GM20431 (cell line): Measurements from ENCODE around the gene ATP13A3.

Source experiments
- in situ Hi-C: fragments of 300-500 bp; cut with MseI, MboI; formaldehyde crosslinking; loops from one replicate; pipeline ENCODE4 v1.15.0; 2020; ENCODE audit warnings: low sequenced_read_pairs; ENCODE audit not compliant: unreplicated experiment

Gene ATP13A3

GRCh38 chr3:194380326-194380725, 106.5 kb downstream of the ATP13A3 start:
- in situ Hi-C loops = no loop called here

- in situ Hi-C loops = no loop called here
Measured at GRCh38 chr3:194379651-194380050, 107.2 kb downstream of the ATP13A3 start.

GRCh38 chr3:194379231-194379630, 107.6 kb downstream of the ATP13A3 start:
- in situ Hi-C loops = no loop called here

GRCh38 chr3:194377708-194378107, 109.1 kb downstream of the ATP13A3 start:
- in situ Hi-C loops = no loop called here

GRCh38 chr3:194376241-194376560, 110.6 kb downstream of the ATP13A3 start:
- in situ Hi-C loops = no loop called here

- in situ Hi-C loops = no loop called here
Measured at GRCh38 chr3:194375473-194376240, 111.1 kb downstream of the ATP13A3 start.

GRCh38 chr3:194374935-194375334, 111.9 kb downstream of the ATP13A3 start:
- in situ Hi-C loops = no loop called here

- in situ Hi-C loops = no loop called here
Measured at GRCh38 chr3:194373899-194374298, 112.9 kb downstream of the ATP13A3 start.

GRCh38 chr3:194373028-194373427, 113.8 kb downstream of the ATP13A3 start:
- in situ Hi-C loops = no loop called here

GRCh38 chr3:194370753-194371152, 116.0 kb downstream of the ATP13A3 start:
- in situ Hi-C loops = no loop called here

- in situ Hi-C loops = no loop called here
Measured at GRCh38 chr3:194369522-194370279, 117.1 kb downstream of the ATP13A3 start, which contains the start of gene LRRC15. LRRC15 (minus strand) TSS chr3:194369743; CDS start chr3:194361043, 8,700 bp downstream.

GRCh38 chr3:194368918-194369317, 117.9 kb downstream of the ATP13A3 start:
- in situ Hi-C loops = no loop called here

- in situ Hi-C loops = no loop called here
Measured at GRCh38 chr3:194367992-194368841, 118.6 kb downstream of the ATP13A3 start.

GRCh38 chr3:194365978-194366490, 120.8 kb downstream of the ATP13A3 start:
- in situ Hi-C loops = no loop called here

- in situ Hi-C loops = no loop called here
Measured at GRCh38 chr3:194365526-194365925, 121.3 kb downstream of the ATP13A3 start.

GRCh38 chr3:194364652-194365434, 122.0 kb downstream of the ATP13A3 start:
- in situ Hi-C loops = no loop called here

- in situ Hi-C loops = no loop called here
Measured at GRCh38 chr3:194364314-194364651, 122.5 kb downstream of the ATP13A3 start.

- in situ Hi-C loops = no loop called here
Measured at GRCh38 chr3:194360568-194360967, 126.2 kb downstream of the ATP13A3 start.

- in situ Hi-C loops = no loop called here
Measured at GRCh38 chr3:194357681-194358080, 129.1 kb downstream of the ATP13A3 start.

GRCh38 chr3:194355379-194355778, 131.4 kb downstream of the ATP13A3 start:
- in situ Hi-C loops = no loop called here
